Parathyroid adenoma (tissue), 2 donors: ENCODE data around the gene SDSL.

ENCODE experiments used
- H2AFZ ChIP-seq: fragments of 300-600 bp; sonication (generic); one replicate; pipeline ENCODE4 v1.7.0; 2017; ENCODE audit warnings: antibody characterized with exemption, mild to moderate bottlenecking
- H3K27ac ChIP-seq: fragments of 300-600 bp; sonication (generic); one replicate; pipeline ENCODE4 v1.7.0; 2017
- H3K27me3 ChIP-seq: fragments of 300-600 bp; sonication (generic); one replicate; pipeline ENCODE4 v1.7.0; 2017; ENCODE audit warnings: low read length; ENCODE audit not compliant: control insufficient read depth, insufficient read depth
- H3K36me3 ChIP-seq: fragments of 300-600 bp; sonication (generic); one replicate; pipeline ENCODE4 v1.7.0; 2017; ENCODE audit warnings: low read length; ENCODE audit not compliant: control insufficient read depth, insufficient read depth
- H3K4me1 ChIP-seq: fragments of 300-600 bp; sonication (generic); one replicate; pipeline ENCODE4 v1.7.0; 2017; ENCODE audit warnings: control low read depth
- H3K4me2 ChIP-seq: fragments of 300-600 bp; sonication (generic); one replicate; pipeline ENCODE4 v1.7.0; 2017; ENCODE audit warnings: low read length
- H3K4me3 ChIP-seq: fragments of 300-600 bp; sonication (generic); one replicate; pipeline ENCODE4 v1.7.0; 2017; ENCODE audit warnings: low read depth, low read length
- H3K79me2 ChIP-seq: fragments of 300-600 bp; sonication (generic); one replicate; pipeline ENCODE4 v1.7.0; 2017; ENCODE audit warnings: control low read depth
- H3K9ac ChIP-seq: fragments of 300-600 bp; sonication (generic); one replicate; pipeline ENCODE4 v1.7.0; 2017; ENCODE audit warnings: mild to moderate bottlenecking
- H3K9me3 ChIP-seq: fragments of 300-600 bp; sonication (generic); one replicate; pipeline ENCODE4 v1.7.0; 2017; ENCODE audit warnings: low read length; ENCODE audit not compliant: control insufficient read depth
- CTCF ChIP-seq: fragments of 300-600 bp; sonication (generic); IDR thresholded peaks from one replicate; pipeline ENCODE4 v1.7.0; 2017; ENCODE audit warnings: antibody characterized with exemption, mild to moderate bottlenecking
- donor health status: primary hyperparathyroidism.

SDSL gene

GRCh38 chr12:113464852-113465719 lies 42.9 kb downstream of the SDSL start:
- no peak overlapping the region for H3K4me3 ChIP-seq

GRCh38 chr12:113465808-113466453 lies 43.8 kb downstream of the SDSL start:
- Histone ChIP-seq H2AFZ (no peak overlapping the region), H3K4me1 (peaks cover 3% of the 10 kb centered on the region), H3K4me2 (no peak overlapping the region), H3K9me3 (no peaks in the 10 kb centered on the region), H3K4me3 (no peak overlapping the region), H3K36me3 (no peaks in the 10 kb centered on the region), H3K27ac (no peak overlapping the region), H3K9ac (no peak overlapping the region), H3K79me2 (no peaks in the 10 kb centered on the region), H3K27me3 (peaks cover 26% of the 10 kb centered on the region)
- TF ChIP-seq CTCF = no peak

More at GRCh38 chr12:113464852-113465719, 42.9 kb downstream of the SDSL start:
- Histone ChIP-seq H3K9ac (no peak overlapping the region), H3K36me3 (no peaks in the 10 kb centered on the region), H3K27me3 (peaks cover 22% of the 10 kb centered on the region), H3K9me3 (no peaks in the 10 kb centered on the region), H3K79me2 (no peaks in the 10 kb centered on the region), H3K27ac (no peak overlapping the region), H2AFZ (peak overlapping the region; percentile 53), H3K4me1 (peaks cover 3% of the 10 kb centered on the region), H3K4me2 (peak overlapping the region; percentile 8)
- no peak for TF ChIP-seq CTCF

- TF ChIP-seq CTCF = no peak
- H3K27ac ChIP-seq = no peak overlapping the region
- H3K36me3 ChIP-seq = no peaks in the 10 kb centered on the region
- no peaks in the 10 kb centered on the region for H3K9me3 ChIP-seq
- H2AFZ ChIP-seq = no peak overlapping the region
- peaks cover 33% of the 10 kb centered on the region for H3K27me3 ChIP-seq
- no peaks in the 10 kb centered on the region for H3K79me2 ChIP-seq
- H3K4me2 ChIP-seq = peak overlapping the region; percentile 67
- no peak overlapping the region for H3K9ac ChIP-seq
- H3K4me3 ChIP-seq = no peak overlapping the region
- H3K4me1 ChIP-seq = peaks cover 3% of the 10 kb centered on the region
Observed at GRCh38 chr12:113466454-113467141, 44.4 kb downstream of the SDSL start.

- peaks cover 3% of the 10 kb centered on the region for H3K4me1 ChIP-seq
- H3K27me3 ChIP-seq = peaks cover 34% of the 10 kb centered on the region
Observed at GRCh38 chr12:113467142-113467501, 44.9 kb downstream of the SDSL start.

More at GRCh38 chr12:113467142-113467501, 44.9 kb downstream of the SDSL start:
- H3K79me2 ChIP-seq = no peaks in the 10 kb centered on the region
- peak overlapping the region; percentile 38 for H2AFZ ChIP-seq
- no peak for TF ChIP-seq CTCF
- H3K9me3 ChIP-seq = no peaks in the 10 kb centered on the region
- H3K27ac ChIP-seq = no peak overlapping the region
- peak overlapping the region; percentile 37 for H3K4me3 ChIP-seq
- no peak overlapping the region for H3K9ac ChIP-seq
- peak overlapping the region; percentile 67 for H3K4me2 ChIP-seq
- no peaks in the 10 kb centered on the region for H3K36me3 ChIP-seq
